C1 segment of cervical spinal cord (tissue), 14 donors: ENCODE measurements around the gene FOXN3.
A peak's percentile ranks its signal among the peaks of the same experiment; 100 is the strongest.

Experiments used
- DNase-seq, 14 donors: peaks; one replicate each; lab custom pipeline; 2025; lab: John Stamatoyannopoulos, UW

Gene FOXN3

GRCh38 chr14:89382901-89383845 lies 33.9 kb downstream of the FOXN3 start:
- DNase-seq: peak in 1 of 14 donors; percentile 91

- DNase-seq: no peak
Measured at GRCh38 chr14:89382487-89382886, 34.5 kb downstream of the FOXN3 start.

- DNase-seq: no peak
Measured at GRCh38 chr14:89379891-89380820, 36.9 kb downstream of the FOXN3 start.

- DNase-seq: no peak
Measured at GRCh38 chr14:89379006-89379405, 38.0 kb downstream of the FOXN3 start.

GRCh38 chr14:89378119-89378518 lies 38.9 kb downstream of the FOXN3 start:
- DNase-seq: no peak

- no peak for DNase-seq
Measured at GRCh38 chr14:89377544-89377943, 39.5 kb downstream of the FOXN3 start.

GRCh38 chr14:89374908-89375307 lies 42.1 kb downstream of the FOXN3 start:
- no peak for DNase-seq

- DNase-seq: no peak
Measured at GRCh38 chr14:89373185-89373584, 43.8 kb downstream of the FOXN3 start.

GRCh38 chr14:89372512-89372883 lies 44.5 kb downstream of the FOXN3 start:
- DNase-seq: no peak

GRCh38 chr14:89371585-89372511 lies 45.2 kb downstream of the FOXN3 start:
- DNase-seq: no peak

- no peak for DNase-seq
Measured at GRCh38 chr14:89370781-89371180, 46.3 kb downstream of the FOXN3 start.

GRCh38 chr14:89370381-89370780 lies 46.7 kb downstream of the FOXN3 start:
- DNase-seq: no peak

GRCh38 chr14:89369656-89370055 lies 47.4 kb downstream of the FOXN3 start:
- DNase-seq: no peak

- no peak for DNase-seq
Measured at GRCh38 chr14:89368490-89369477, 48.2 kb downstream of the FOXN3 start.

- no peak for DNase-seq
Measured at GRCh38 chr14:89367779-89368120, 49.3 kb downstream of the FOXN3 start.

- DNase-seq: peak in 1 of 14 donors; percentile 40
Measured at GRCh38 chr14:89366864-89367778, 49.9 kb downstream of the FOXN3 start.

- no peak for DNase-seq
Measured at GRCh38 chr14:89365061-89365801, 51.8 kb downstream of the FOXN3 start.

GRCh38 chr14:89364316-89364715 lies 52.7 kb downstream of the FOXN3 start:
- peak in 1 of 14 donors; percentile 78 for DNase-seq
